Nucleus accumbens (tissue), 56 donors: ENCODE measurements around the gene ADARB2.
"Not testable (repeated sequence)": the region's sequence is repeated elsewhere in the genome, so short reads cannot be mapped to it uniquely, and the experiment has no call there.

Experiments used
- DNase-seq, 56 donors: peaks; one replicate each; lab custom pipeline; 2025; lab: John Stamatoyannopoulos, UW

Gene ADARB2

DNA sequence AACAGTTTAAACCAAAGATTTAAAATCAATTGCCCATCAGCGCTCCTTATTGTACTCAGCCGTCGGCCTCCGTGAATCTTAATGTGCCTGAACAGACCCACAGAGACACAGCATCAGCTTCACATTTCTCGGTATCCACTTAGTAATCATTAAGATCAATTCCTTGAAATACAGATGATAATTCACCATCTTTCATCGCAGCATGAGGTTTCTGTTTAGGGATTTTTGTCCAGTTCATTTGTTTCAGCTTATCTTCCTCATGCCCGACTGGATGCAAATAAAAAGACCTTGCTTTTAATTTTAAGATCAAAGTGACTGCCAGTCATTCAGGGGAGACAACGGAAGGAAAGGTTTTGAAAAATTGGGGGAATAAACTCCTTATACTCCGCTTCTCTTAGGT, 473.3 kb downstream of the ADARB2 start:
- DNase-seq = no peak

DNA sequence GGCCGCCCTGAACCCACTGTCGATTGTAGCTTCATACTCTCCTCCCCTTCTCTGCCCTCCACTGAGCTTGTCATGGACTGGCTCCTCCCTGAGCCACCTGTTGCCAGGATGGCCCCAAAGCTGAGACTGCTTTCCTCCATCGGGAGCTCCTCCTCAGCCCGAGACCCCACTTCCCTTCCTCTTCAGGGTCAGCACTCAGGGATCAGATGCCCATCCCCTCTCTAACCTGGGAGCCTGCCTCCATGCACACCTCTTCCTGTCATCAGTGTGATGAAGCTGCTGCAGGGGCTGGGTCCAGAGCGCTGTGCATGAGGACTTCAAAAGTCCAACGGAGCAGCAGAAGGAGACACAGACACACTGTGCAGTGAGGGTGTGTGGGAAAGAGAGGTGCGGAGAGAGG, 480.1 kb downstream of the ADARB2 start:
- DNase-seq = no peak

DNA sequence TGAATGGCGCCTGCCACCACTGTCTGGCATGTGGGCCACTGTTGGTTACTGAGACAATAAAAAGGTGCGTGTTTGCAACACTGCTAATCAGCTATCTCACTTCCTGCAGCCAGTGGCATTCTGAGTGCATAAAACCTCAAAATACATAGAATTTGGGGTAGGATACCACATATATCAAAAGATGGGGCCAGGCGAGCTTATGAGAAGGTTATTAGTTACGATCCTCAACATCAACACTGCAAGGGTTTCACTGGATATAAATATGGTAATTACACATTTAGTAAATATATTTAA, 480.9 kb downstream of the ADARB2 start:
- no peak for DNase-seq

DNA sequence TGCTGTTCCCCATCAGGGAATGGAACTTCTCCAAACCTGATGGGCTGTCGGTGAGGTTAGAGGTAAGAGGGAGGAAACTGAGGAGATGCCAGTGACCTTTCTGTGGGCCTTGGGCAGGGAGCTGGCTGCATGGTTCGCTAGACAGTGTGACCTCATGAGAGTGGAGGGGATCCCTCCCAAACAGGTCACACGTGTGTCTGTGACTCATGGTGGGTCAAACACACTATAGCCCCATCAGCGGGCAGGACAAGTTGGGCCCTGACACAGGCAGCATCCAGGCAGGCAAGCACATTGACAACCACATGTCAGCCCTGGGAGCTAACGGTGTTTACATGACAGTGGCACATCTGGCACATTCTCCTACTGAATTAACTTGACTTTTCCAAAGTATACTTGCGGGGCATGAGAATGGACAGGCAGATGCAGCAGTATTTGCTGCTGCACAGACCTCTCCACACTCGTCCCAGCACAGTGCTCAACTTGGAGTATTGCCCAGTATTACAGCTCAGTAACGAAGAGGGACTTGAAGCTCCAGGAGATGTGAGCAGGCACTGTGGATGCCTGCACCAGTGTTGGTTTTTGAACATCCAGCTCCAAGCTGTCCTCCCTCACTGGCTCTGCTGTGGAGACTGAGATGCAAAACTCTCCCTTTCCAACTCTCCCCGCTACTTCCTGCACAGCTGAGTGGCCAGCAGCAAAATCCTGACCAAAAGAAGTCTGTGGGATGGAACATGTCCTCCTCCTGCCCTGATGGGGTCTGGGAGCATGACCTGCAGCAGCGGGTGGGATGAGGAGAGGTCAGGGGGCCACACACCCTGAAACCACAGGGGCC, 481.5 kb downstream of the ADARB2 start:
- peak in 3 of 56 donors; percentile 9 to 47 (median 18) for DNase-seq

DNA sequence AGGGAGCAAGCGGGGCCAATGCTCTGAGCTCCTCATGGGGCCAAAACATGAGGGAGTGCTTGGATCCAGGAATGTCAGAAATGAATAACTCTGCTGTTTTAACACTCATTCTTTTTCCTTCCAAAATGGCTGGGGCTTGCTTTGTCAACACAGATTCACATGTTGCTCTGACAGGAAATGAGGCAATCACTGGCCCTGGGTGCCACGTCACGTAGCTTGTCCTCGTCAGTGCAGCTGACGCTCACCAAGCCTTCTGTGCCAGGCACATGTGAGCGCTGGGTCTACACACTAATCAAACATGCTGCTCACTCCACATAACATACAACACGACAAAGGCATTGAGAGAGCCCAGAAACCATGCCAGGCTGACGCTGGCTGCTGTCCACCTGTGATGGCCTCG, 482.2 kb downstream of the ADARB2 start:
- peak in 14 of 56 donors; percentile 11 to 82 (median 44) for DNase-seq

DNA sequence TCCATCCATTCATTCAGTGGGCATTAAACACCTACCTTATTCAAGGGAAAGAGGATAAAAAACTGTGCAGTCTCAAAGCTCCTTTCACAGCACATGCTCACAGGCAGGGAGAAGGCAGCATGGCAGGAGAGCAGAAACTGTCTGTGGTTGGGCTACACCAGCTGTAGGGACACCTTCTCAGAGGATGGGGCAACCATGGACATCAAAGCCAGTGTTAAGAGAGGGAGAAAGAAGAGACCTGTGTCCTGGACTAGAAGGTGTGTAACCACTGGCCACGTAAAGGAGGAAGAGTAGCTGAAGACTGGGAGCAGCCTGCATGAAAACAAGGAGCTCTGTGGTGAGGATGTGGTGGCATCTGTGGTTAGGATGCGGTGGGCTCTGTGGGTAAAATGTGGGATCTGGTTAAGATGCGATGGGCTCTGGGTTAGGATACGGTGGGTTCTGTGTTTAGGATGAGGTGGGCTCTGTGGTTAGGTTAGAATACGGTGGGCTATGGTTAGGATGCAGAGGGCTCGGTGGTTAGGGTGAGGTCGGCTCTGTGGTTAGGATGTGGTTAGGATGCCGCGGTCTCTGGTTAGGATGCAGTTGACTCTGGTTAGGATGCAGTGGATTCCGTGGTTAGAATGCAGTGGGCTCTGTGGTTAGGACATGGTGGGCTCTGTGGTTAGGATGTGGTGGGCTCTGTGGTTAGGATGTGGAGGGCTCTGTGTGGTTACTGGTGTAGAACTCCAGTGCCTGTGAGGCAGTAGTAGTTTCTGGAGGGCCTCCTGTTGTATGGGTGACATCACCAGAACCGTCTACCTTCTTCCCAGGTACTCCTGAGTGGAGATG, 483.6 kb downstream of the ADARB2 start:
- DNase-seq = no peak

DNA sequence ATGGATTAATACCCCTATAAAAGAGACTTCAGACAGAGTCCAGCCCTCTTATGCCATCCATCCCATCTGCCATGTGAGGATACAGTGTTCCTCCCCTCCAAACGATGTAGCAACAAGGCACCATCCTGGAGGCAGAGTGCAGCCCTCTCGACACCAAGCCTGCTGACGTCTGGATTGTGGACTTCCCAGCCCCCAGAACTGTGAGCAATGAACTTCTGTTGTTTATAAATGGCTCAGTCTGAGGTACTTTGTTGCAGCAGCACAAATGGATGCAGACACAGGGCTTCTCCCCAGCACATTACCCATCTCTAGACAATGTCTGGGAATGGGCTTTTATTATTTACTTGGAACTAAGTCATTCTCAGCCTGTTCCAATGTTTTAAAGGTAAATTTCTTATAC, 485.6 kb downstream of the ADARB2 start:
- DNase-seq = peak in 7 of 56 donors; percentile 11 to 43 (median 25)

DNA sequence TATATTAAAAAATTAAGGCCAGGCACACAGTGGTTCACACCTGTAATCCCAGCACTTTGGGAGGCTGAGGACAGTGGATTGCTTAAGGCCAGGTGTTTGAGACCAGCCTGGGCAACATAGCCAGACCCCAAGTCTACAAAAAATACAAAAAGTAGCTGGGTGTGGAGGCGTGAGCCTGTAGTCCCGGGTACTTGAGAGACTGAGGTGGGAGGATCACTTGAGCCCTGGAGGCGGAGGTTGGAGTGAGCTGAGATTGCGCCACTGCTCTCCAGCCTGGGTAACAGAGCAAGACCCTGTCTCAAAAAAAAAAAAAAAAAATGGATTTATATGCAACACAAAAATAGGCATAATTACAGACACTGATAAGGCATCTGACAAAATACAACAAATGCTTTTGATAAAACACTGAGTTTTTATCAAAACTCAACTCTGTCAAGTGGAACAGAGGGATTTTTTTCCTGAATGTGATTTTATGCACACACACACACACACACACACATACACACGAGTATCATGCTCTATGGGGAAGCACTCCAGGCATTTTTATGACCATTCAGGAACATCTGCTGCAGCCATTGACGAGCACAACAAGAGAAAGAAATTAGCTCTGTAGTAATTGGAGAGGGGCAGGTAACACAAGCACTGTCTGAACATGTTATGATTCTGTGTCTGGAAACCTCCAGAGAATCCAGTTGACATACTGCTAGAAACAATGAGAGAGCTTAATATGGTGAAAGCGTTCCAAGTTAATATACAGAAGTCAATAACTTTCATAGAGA, 488.0 kb downstream of the ADARB2 start:
- no peak for DNase-seq

DNA sequence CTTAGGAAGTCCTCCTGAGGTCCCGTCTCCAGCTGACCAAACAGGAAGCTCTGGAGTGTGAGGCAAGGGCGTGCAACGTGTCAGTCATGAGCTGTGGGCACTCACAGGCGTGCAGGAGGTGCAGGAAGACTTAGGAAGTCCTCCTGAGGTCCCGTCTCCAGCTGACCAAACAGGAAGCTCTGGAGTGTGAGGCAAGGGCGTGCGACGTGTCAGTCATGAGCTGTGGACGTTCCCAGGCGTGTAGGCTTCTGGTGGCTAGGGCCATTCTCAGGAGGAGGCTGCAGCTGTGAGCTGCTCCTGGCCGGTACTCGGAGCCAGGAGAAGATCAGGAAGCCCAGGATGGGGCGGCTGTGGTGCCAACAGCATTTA, 489.1 kb downstream of the ADARB2 start:
- DNase-seq = not testable (repeated sequence)

DNA sequence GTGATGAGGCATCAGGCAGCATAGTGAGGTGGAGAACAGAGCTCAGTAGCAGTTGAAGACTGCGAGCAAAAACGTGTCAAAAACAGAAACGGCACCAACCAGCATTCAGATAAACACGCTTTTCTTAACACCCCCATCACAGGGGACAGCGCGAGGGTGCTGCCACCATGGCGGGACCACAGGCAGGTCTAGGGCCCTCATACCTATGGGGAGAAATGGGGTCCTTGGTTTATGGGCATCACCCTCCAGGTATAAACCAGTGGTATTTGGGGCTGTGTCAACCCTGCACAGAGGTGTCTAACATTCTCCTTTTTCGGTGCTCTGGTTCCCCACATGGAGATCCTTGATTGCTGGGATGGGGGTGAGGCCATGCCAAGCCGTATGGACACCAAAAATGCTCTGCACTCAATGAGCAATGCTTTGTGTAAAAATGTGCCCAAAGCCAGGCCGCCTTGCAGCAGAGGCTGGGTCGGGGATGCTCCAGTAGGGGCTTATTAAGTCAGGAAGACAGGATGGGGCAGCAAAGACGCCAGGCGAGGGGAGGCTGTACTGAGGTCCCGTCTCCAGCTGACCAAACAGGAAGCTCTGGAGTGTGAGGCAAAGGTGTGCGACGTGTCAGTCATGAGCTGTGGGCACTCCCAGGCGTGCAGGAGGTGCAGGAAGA, 489.6 kb downstream of the ADARB2 start:
- no peak for DNase-seq

DNA sequence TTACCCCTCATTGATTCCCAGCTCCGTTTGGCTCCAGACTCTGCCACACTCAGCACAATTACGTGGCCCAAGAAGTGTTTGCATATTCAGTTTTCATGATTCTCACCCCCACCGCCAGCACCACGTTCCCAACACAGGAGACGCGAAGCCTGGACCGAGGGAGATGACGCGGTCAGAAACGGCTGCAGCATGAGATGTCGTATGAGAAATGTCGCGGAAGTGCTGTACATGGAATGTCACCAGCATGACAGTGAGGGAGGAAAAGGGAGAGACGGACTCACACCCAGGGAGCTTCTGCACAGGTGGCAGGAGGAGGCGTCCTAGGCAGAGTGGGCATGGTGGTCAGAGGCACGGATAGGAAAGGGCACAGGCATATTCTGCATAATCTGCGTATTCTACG, 492.8 kb downstream of the ADARB2 start:
- DNase-seq = no peak

DNA sequence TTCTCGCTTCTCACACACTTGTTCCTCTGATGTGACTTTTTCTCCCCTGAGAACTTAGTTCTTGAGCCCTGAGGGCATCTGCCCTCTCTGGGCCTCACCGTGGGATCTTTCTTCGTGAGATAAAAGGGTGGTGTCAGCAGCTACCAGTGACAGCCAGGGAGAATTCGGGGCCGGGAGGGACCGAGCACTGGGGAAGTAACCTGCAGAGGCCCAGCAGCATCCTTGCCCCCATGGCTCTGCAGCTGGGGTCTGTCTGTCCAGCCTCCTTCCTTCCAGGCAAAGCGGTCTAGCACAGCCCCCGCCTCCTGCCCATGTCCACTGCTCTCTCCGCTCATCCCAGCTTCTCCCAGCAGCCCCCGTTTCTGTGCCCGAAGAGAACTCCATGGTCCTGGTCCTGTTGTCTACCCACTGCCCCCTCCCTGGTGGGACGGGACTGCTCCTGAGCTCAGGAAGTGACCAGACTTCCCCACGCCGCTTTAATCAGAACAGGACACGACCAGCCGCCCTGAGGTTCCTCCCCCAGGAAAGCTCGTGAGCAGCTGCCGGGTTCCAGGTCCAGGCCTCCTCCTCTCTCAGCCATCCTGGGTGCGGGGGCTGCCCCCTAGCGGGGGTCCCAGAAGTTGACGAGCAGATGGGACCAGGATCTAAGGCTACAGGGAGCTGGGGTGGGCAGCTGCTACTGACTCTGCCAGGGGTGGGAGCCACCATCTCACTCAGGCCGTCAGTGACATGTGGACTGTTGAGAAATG, 493.7 kb downstream of the ADARB2 start:
- peak in 5 of 56 donors; percentile 14 to 41 (median 20) for DNase-seq

DNA sequence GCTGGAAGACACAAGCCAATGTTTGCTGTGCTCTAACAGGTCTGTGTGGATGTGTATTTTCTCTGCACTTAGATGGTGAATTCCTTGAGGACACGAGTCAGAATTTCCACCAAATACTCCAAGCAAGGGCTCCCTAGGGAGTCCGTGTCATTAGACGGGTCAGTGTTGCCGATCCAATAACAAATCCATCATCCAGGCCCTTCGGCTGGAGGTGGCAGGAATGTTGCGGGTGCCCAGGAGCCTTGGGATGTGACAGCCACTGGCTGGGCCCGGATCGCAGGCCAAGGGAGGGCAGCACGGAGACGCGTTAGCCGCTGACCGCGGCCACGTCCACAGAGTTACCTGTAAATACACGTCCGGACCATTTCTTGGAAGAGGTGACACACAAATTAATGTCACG, 494.4 kb downstream of the ADARB2 start:
- no peak for DNase-seq

DNA sequence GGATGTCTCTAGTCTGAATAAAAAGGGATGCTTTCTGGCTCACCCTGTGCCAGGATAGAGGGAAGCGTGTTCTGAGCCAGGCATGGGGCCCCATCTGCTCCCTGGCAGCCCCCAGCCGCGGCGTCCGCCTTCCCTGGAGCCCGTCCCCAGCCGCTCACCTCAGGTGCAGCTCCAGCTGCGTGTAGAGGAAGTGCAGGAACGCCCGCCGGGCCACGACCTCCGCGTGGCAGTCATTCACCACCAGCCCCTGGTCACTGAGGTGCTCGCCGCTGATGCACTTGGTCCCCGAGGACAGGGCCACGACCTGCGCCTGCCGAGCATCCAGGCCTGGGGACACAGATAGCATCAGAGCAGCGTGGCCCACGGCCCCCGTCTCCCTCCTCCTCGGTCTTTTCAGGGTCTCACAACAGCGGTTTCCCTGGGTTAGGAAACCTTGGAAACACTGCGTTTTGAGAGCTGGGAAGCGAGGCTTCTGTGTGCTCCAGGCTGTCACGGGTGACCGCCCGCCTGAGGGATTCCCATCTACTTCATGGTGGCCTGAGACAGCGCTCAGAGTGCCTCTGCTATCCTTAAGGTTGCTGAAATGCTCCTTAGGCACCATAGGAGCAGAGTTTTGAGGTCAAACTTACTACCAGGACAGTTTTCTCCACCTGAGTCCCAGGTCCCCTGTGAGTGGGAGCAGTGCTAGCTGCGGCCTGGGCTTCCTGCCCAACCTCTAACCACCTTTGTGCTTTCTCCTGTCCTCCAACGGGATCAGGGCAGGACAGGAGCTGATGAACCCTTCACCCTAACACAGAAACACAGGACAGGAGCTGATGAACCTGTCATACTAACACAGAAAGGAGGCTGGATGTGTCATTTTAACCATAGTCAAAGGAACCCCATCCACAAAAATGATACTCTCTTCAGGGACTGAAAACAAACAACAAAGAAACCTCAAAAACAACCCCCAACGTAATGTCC, 495.1 kb downstream of the ADARB2 start:
- DNase-seq = no peak

DNA sequence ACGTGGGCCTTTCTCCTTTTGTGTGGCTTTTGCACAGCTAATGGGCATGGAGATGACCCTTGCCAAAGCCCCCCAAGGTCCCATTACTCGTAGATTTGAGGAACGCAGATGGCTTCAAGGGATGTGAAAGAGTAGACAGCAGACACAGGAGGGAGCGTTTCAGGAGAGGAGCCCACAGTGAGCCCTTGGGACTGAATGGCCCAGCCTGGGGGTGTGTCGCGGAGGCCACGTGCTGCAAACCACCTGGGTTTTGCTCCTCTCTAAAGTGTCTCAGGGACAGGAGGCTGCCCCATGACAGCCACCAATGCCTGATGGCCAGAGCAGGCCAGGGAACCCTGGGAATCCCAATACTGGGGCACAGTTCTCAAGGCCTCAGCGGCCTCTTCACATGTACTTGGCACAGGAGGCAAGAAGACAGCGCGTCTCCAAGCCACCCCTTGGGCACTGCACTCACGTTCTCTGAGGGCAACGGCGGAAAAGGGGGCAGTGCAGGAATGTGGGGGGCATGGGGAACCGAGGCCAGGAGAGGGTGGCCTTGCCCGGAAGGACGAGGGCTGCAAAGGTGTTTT, 495.9 kb downstream of the ADARB2 start:
- DNase-seq = no peak

DNA sequence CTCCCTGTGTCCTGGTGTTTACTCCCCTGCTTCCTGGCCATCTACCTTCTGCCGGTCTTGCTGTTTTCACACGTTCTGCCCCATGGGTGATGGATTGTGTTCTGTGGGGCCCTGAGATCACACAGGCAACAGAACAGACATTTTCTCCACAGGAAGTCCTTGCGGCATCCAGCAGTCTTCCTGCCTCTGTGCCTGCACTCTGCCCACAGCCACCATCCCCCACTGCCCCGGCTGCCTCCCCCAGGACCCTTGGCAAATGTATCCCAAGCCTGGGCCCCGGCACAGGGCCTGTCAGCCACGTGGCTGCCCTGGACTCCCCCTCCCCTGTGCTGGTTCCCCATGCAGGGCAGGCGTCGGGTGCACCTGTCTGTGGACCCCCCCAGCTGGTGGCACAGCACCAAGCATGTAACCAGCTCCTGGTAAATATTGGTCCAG, 497.0 kb downstream of the ADARB2 start:
- DNase-seq = peak in 19 of 56 donors; percentile 18 to 66 (median 41)

DNA sequence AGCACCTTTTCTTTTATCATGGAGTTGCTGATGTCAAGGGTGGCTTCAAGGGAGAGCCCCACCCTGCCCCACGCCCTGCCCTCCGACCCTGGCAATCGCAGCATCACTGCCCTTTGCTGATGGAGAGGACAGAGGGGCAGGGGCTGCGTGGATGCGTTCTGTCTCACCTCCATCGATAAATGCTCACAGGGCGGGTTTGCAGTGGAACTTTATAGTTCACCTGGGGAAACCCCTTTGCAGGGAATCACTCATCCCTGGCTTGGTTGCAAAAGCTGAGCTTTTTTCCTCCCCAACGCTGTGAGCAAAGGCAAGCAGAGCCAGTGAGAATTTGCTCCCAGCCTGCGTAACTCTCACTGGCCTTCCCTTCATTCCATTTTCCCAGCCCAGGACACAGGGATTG, 504.3 kb downstream of the ADARB2 start:
- no peak for DNase-seq

DNA sequence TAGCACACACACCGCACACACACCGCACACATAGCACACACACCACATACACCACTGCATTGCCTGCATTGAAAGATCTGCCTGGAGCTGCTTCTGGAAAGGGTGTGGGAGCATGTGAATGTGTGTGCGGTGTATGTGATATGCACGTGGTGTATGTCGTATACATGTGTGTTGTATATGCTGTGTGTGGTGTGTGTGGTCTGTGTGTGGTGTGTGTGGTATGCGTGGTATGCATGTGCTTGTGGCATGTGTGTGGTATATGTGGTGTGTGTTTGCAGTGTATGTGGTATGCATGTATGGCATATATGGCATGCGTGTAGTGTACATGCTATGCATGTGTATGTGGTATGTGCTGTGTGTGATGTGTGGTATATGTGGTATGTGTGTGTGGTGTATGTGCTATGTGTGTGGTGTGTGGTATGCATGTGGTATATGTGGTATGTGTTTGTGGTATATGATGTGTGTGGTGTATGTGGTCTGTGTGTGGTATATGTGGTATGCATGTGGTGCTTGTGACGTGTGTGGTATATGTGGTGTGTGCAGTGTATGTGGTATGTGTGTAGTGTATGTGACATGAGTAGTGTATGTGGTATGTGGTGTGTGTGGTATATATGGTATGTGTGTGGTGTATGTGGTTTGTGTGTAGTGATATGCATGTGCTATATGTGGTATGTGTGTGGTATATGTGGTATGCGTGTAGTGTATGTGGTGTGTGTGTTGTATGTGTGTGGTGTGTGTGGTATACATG, 505.0 kb downstream of the ADARB2 start:
- no peak for DNase-seq
